Esophagus squamous epithelium (tissue), 5 donors: Measurements from ENCODE around the gene FHAD1. TPM values are rescaled to one million over a fixed set of nuclear protein-coding genes. Genes with fewer than 3 reads are reported as not detected.
"Not testable (repeated sequence)": the region's sequence is repeated elsewhere in the genome, so short reads cannot be mapped to it uniquely, and the experiment has no call there.

Source experiments
- DNase-seq: peaks from one replicate; lab custom pipeline; 2025; lab: John Stamatoyannopoulos, UW
- H3K27ac ChIP-seq, 4 donors: fragments of 200-600 bp; sonication (generic); one replicate each; pipeline ENCODE4 v1.5.1; 2016 to 2019; ENCODE audit warnings: mild to moderate bottlenecking in 1 of 4
- H3K27me3 ChIP-seq, 4 donors: fragments of 200-600 bp; sonication (generic); 1 replicate in 3 of 4; 2 replicates in 1 of 4; pipeline versions ENCODE4 v1.5.1 to v1.6.0; 2017 to 2021; ENCODE audit warnings: antibody characterized with exemption in 1 of 4
- H3K36me3 ChIP-seq, 3 donors: fragments of 200-600 bp; sonication (generic); one replicate each; pipeline ENCODE4 v1.5.1; 2016 to 2019
- H3K4me1 ChIP-seq, 3 donors: fragments of 200-600 bp; sonication (generic); one replicate each; pipeline ENCODE4 v1.5.1; 2017 to 2019
- H3K4me3 ChIP-seq, 4 donors: fragments of 200-600 bp; sonication (generic); 1 replicate in 3 of 4; 2 replicates in 1 of 4; pipeline ENCODE4 v1.5.1; 2016 to 2019; ENCODE audit warnings: mild to moderate bottlenecking in 2 of 4, moderate library complexity in 1 of 4
- H3K9me3 ChIP-seq, 3 donors: fragments of 200-600 bp; sonication (generic); one replicate each; pipeline ENCODE4 v1.5.1; 2016 to 2019
- CTCF ChIP-seq, 6 experiments: fragments of 450-650 bp in 4 of 6; fragments of 200-600 bp in 2 of 6; sonication (generic) in 2 of 6; IDR thresholded peaks; one replicate each; pipeline ENCODE4 v1.5.1; 2016 to 2019; ENCODE audit warnings: antibody characterized with exemption in 6 of 6, mild to moderate bottlenecking in 4 of 6, moderate library complexity in 4 of 6
- POLR2A ChIP-seq, 4 donors: fragments of 450-650 bp; IDR thresholded peaks; one replicate each; pipeline ENCODE4 v1.6.1; 2017; ENCODE audit warnings: antibody characterized with exemption in 4 of 4, mild to moderate bottlenecking in 4 of 4, moderate library complexity in 3 of 4
- WGBS, 2 donors: methylation state at CpG; one replicate each; pipeline ENCODE4 v1.1.5; 2018; 5-methylcytosine and 5-hydroxymethylcytosine counted together
- intact Hi-C: fragments of 100-400 bp; cut with DNase I; formaldehyde crosslinking; loops from one replicate; pipeline ENCODE4 v1.15.0; 2022
- total RNA-seq, 4 donors: library from RNA; depleted of rRNA; stranded (reverse); fragments of >200 nt; gene quantifications; one replicate each; pipeline ENCODE4 v1.1.0, GENCODE V29; 2016
- donor health status: DM: yes; HTN: yes; CAD: no.

FHAD1 gene
- total RNA-seq, 4 donors from 2014 or later: 0.57 TPM; not detected in 3

GRCh38 chr1:15371610-15372545 lies 124.9 kb downstream of the FHAD1 start:
- Histone ChIP-seq H3K4me1 (peaks cover 0 to 16% (median 8%) of the 10 kb centered on the region in 3 donors), H3K36me3 (no peaks in the 10 kb centered on the region), H3K4me3 (no peak overlapping the region), H3K9me3 (no peaks in the 10 kb centered on the region), H3K27me3 (no peaks in the 10 kb centered on the region), H3K27ac (peak overlapping the region in 3 of 4 donors; percentile 13 to 15 (median 15))
- 65 to 69% methylated on average over 13 to 21 of the region's 21 CpGs for WGBS, 2 donors
- no peak for TF ChIP-seq POLR2A (IDR thresholded peaks at IDR 0.05)
- no peak for TF ChIP-seq CTCF (IDR thresholded peaks at IDR 0.05)
- intact Hi-C loops: no loop called here
- no peak for DNase-seq

GRCh38 chr1:15378729-15379128 lies 131.7 kb downstream of the FHAD1 start:
- WGBS, 2 donors: 81 to 84% methylated on average over 7 to 8 of the region's 8 CpGs
- no peak overlapping the region for H3K4me3 ChIP-seq
- intact Hi-C loops: no loop called here

GRCh38 chr1:15379151-15379550 lies 132.1 kb downstream of the FHAD1 start:
- 63 to 74% methylated on average over 4 to 7 of the region's 9 CpGs for WGBS, 2 donors
- H3K9me3 ChIP-seq, H3K4me1 ChIP-seq, H3K27me3 ChIP-seq, H3K36me3 ChIP-seq, H3K4me3 ChIP-seq, H3K27ac ChIP-seq, intact Hi-C loops, DNase-seq: not testable (repeated sequence)

More at GRCh38 chr1:15378729-15379128, 131.7 kb downstream of the FHAD1 start:
- Histone ChIP-seq H3K4me1 (peaks cover 0 to 6% (median 0%) of the 10 kb centered on the region in 3 donors), H3K36me3 (no peaks in the 10 kb centered on the region), H3K27me3 (no peaks in the 10 kb centered on the region), H3K27ac (no peak overlapping the region), H3K9me3 (no peaks in the 10 kb centered on the region)
- TF ChIP-seq CTCF (IDR thresholded peaks at IDR 0.05): no peak
- no peak for TF ChIP-seq POLR2A (IDR thresholded peaks at IDR 0.05)
- no peak for DNase-seq

GRCh38 chr1:15380601-15381508 lies 133.8 kb downstream of the FHAD1 start:
- WGBS, 2 donors: 90 to 91% methylated on average over 18 to 22 of the region's 22 CpGs
- no peaks in the 10 kb centered on the region for H3K9me3 ChIP-seq
- no peak overlapping the region for H3K4me3 ChIP-seq
- H3K4me1 ChIP-seq: peaks cover 0 to 16% (median 5%) of the 10 kb centered on the region in 3 donors
- H3K36me3 ChIP-seq: no peaks in the 10 kb centered on the region
- DNase-seq: no peak
- intact Hi-C loops: no loop called here
- TF ChIP-seq POLR2A (IDR thresholded peaks at IDR 0.05) (no peak), CTCF (IDR thresholded peaks at IDR 0.05) (no peak)
- peaks cover 0 to 6% (median 0%) of the 10 kb centered on the region in 4 donors for H3K27me3 ChIP-seq
- no peak overlapping the region for H3K27ac ChIP-seq

- intact Hi-C loops: no loop called here
- H3K4me1 ChIP-seq: peaks cover 6 to 25% (median 10%) of the 10 kb centered on the region in 3 donors
- H3K36me3 ChIP-seq: no peaks in the 10 kb centered on the region
- no peak overlapping the region for H3K27ac ChIP-seq
- no peaks in the 10 kb centered on the region for H3K9me3 ChIP-seq
- peaks cover 0 to 10% (median 0%) of the 10 kb centered on the region in 4 donors for H3K27me3 ChIP-seq
- WGBS, 2 donors: 96 to 97% methylated on average over 11 to 12 of the region's 12 CpGs
- no peak overlapping the region for H3K4me3 ChIP-seq
- DNase-seq: no peak
- TF ChIP-seq CTCF (IDR thresholded peaks at IDR 0.05) (no peak), POLR2A (IDR thresholded peaks at IDR 0.05) (no peak)
Observed at GRCh38 chr1:15381805-15382204, 134.8 kb downstream of the FHAD1 start.
